ENCODE data around the gene TSPAN5. TPM values are rescaled to one million over a fixed set of nuclear protein-coding genes. Genes with fewer than 3 reads are reported as not detected.

The TSPAN5 gene
- total RNA-seq, 2 donors from 2014 or later, result 7.4 to 11.8 TPM

- peaks cover 7% of the 10 kb centered on the region for H3K9me3 Mint-ChIP-seq
- no peaks in the 10 kb centered on the region for H3K27me3 Mint-ChIP-seq (ENCODE audit: insufficient read depth)
- H3K27me3 ChIP-seq (ENCODE audit: control insufficient read depth, insufficient read depth, low read length, poor library complexity, severe bottlenecking), result no peaks in the 10 kb centered on the region
- 79 to 90% methylated on average over 3 to 4 of the region's 4 CpGs for WGBS, 2 experiments (ENCODE audit: insufficient coverage in 1 of 2, insufficient read length in 1 of 2)
- no peaks in the 10 kb centered on the region for H3K36me3 ChIP-seq (ENCODE audit: control insufficient read depth, insufficient read depth, low read length)
- H3K27ac Mint-ChIP-seq, result no peak overlapping the region
- no peak overlapping the region for H3K4me3 Mint-ChIP-seq
- no peaks in the 10 kb centered on the region for H3K4me1 ChIP-seq (ENCODE audit: control insufficient read depth, insufficient read depth, low read length)
- peaks cover 22% of the 10 kb centered on the region for H3K4me1 Mint-ChIP-seq
- DNase-seq, result peak; percentile 63
- no peak overlapping the region for H3K4me3 ChIP-seq (ENCODE audit: low read length)
- H3K36me3 Mint-ChIP-seq (ENCODE audit: low read depth), result no peaks in the 10 kb centered on the region
- peak; percentile 31 for TF ChIP-seq CTCF (conservative IDR thresholded peaks at IDR 0.05)
- H3K9me3 ChIP-seq (ENCODE audit: control insufficient read depth, low read length), result peaks cover 13% of the 10 kb centered on the region
- no peak overlapping the region for H3K9ac ChIP-seq (ENCODE audit: extremely low read depth, low read length, poor library complexity, severe bottlenecking)
- no peak overlapping the region for H3K27ac ChIP-seq (ENCODE audit: low read depth, low read length)
These were observed 143.5 kb downstream of the TSPAN5 start for GRCh38 chr4:98514741-98515469.

- no peak overlapping the region for H3K4me3 Mint-ChIP-seq
- H3K36me3 Mint-ChIP-seq (ENCODE audit: low read depth), result no peaks in the 10 kb centered on the region
- H3K27ac ChIP-seq (ENCODE audit: low read depth, low read length), result no peak overlapping the region
- H3K9ac ChIP-seq (ENCODE audit: extremely low read depth, low read length, poor library complexity, severe bottlenecking), result no peak overlapping the region
- TF ChIP-seq CTCF (conservative IDR thresholded peaks at IDR 0.05), result no peak
- H3K9me3 ChIP-seq (ENCODE audit: control insufficient read depth, low read length), result peaks cover 13% of the 10 kb centered on the region
- H3K9me3 Mint-ChIP-seq, result peaks cover 7% of the 10 kb centered on the region
- peaks cover 21% of the 10 kb centered on the region for H3K4me1 Mint-ChIP-seq
- no peak overlapping the region for H3K4me3 ChIP-seq (ENCODE audit: low read length)
- 91 to 100% methylated on average over 2 to 3 of the region's 3 CpGs for WGBS, 2 experiments (ENCODE audit: insufficient coverage in 1 of 2, insufficient read length in 1 of 2)
- H3K4me1 ChIP-seq (ENCODE audit: control insufficient read depth, insufficient read depth, low read length), result no peaks in the 10 kb centered on the region
- DNase-seq, result no peak
- no peak overlapping the region for H3K27ac Mint-ChIP-seq
- H3K27me3 Mint-ChIP-seq (ENCODE audit: insufficient read depth), result no peaks in the 10 kb centered on the region
- no peaks in the 10 kb centered on the region for H3K27me3 ChIP-seq (ENCODE audit: control insufficient read depth, insufficient read depth, low read length, poor library complexity, severe bottlenecking)
- no peaks in the 10 kb centered on the region for H3K36me3 ChIP-seq (ENCODE audit: control insufficient read depth, insufficient read depth, low read length)
These were observed 145.5 kb downstream of the TSPAN5 start for GRCh38 chr4:98512918-98513317.

GRCh38 chr4:98510757-98511517 lies 147.5 kb downstream of the TSPAN5 start:
- Histone ChIP-seq H3K4me3 (ENCODE audit: low read length) (no peak overlapping the region), H3K4me1 (ENCODE audit: control insufficient read depth, insufficient read depth, low read length) (no peaks in the 10 kb centered on the region), H3K9me3 (ENCODE audit: control insufficient read depth, low read length) (peaks cover under 1% of the 10 kb centered on the region), H3K36me3 (ENCODE audit: control insufficient read depth, insufficient read depth, low read length) (no peaks in the 10 kb centered on the region), H3K9ac (ENCODE audit: extremely low read depth, low read length, poor library complexity, severe bottlenecking) (no peak overlapping the region), H3K27me3 (ENCODE audit: control insufficient read depth, insufficient read depth, low read length, poor library complexity, severe bottlenecking) (no peaks in the 10 kb centered on the region), H3K27ac (ENCODE audit: low read depth, low read length) (no peak overlapping the region)
- H3K27ac Mint-ChIP-seq, result no peak overlapping the region
- no peaks in the 10 kb centered on the region for H3K36me3 Mint-ChIP-seq (ENCODE audit: low read depth)
- no peak for TF ChIP-seq CTCF (conservative IDR thresholded peaks at IDR 0.05)
- 93 to 96% methylated on average over 3 to 6 of the region's 6 CpGs for whole genome bisulfite sequencing, 2 experiments (ENCODE audit: insufficient coverage in 1 of 2, insufficient read length in 1 of 2)
- H3K4me3 Mint-ChIP-seq, result no peak overlapping the region
- no peak for DNase-seq
- H3K4me1 Mint-ChIP-seq, result peaks cover 41% of the 10 kb centered on the region
- H3K9me3 Mint-ChIP-seq, result no peaks in the 10 kb centered on the region
- H3K27me3 Mint-ChIP-seq (ENCODE audit: insufficient read depth), result no peaks in the 10 kb centered on the region

Measured in endodermal cell (in vitro differentiated cells).